Testis (tissue), 2 donors: ENCODE results near the gene PYROXD2.

Experiments
- POLR2A ChIP-seq: fragments of 450-650 bp; IDR thresholded peaks from one replicate; pipeline ENCODE4 v1.6.1; 2017; ENCODE audit warnings: antibody characterized with exemption, mild to moderate bottlenecking, moderate library complexity
- TF ChIP-seq, protein P1 (sequence below), 3 experiments: fragments of 450-650 bp in 2 of 3; fragments of 200-600 bp in 1 of 3; sonication (generic) in 1 of 3; IDR thresholded peaks; one replicate each; pipeline ENCODE4 v1.5.1; 2016 to 2019; ENCODE audit warnings: antibody characterized with exemption in 3 of 3, mild to moderate bottlenecking in 2 of 3, moderate library complexity in 1 of 3

DNA sequence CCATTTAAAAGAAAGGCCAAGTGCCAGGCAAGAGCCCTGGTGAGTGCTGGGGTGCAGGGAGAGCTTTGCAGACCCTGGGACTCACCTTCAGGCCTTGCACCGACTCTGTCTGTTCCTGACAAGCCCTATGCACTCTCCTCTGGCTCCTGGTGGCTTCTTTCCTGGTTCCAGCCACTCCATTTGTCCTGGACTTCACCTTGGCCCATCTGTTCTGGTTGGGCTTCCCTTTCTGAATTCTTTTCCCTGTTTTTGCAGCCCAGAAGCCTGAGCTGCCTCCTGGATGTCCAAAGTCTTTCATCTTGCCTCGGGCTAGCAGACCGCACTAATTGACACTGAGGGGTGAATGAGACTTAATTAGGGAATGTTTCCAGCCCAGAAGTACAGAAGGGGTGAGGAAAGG, 60.5 kb downstream of the PYROXD2 start:
- TF ChIP-seq, protein P1, sequence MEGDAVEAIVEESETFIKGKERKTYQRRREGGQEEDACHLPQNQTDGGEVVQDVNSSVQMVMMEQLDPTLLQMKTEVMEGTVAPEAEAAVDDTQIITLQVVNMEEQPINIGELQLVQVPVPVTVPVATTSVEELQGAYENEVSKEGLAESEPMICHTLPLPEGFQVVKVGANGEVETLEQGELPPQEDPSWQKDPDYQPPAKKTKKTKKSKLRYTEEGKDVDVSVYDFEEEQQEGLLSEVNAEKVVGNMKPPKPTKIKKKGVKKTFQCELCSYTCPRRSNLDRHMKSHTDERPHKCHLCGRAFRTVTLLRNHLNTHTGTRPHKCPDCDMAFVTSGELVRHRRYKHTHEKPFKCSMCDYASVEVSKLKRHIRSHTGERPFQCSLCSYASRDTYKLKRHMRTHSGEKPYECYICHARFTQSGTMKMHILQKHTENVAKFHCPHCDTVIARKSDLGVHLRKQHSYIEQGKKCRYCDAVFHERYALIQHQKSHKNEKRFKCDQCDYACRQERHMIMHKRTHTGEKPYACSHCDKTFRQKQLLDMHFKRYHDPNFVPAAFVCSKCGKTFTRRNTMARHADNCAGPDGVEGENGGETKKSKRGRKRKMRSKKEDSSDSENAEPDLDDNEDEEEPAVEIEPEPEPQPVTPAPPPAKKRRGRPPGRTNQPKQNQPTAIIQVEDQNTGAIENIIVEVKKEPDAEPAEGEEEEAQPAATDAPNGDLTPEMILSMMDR (IDR thresholded peaks at IDR 0.05): no peak
- TF ChIP-seq POLR2A: no peak
